PC-9 (cell line): ENCODE results near the gene MAP3K5.

ENCODE experiments used
- EZH2 ChIP-seq: fragments of 200-600 bp; sonication (generic); IDR thresholded peaks from 2 replicates; pipeline ENCODE4 v1.8.0; 2017; ENCODE audit warnings: antibody characterized with exemption, low read depth
- TF ChIP-seq, protein P1 (sequence below): fragments of 200-600 bp; sonication (generic); conservative IDR thresholded peaks from 2 replicates; pipeline ENCODE4 v1.6.1; 2017; ENCODE audit warnings: mixed run types, antibody characterized with exemption, mild to moderate bottlenecking, moderate library complexity

DNA sequence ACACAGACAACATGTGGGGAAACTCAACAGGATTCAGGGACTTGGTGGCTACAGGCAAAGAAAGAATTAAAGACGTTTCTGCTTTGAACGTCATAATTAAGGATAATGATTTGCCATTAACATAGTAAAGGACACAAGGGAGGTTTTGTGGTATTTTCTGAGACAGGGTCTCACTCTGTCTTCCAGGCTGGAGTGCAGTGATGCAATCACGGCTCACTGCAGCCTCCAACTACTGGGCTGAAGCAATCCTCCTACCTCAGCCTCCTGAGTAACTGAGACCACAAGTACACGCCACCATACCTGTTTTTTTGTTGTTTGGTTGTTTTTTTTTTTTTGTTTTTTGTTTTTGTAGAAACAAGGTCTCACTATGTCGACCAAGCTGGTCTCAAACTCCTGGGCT is 62.4 kb downstream of the MAP3K5 start:
- TF ChIP-seq, protein P1, sequence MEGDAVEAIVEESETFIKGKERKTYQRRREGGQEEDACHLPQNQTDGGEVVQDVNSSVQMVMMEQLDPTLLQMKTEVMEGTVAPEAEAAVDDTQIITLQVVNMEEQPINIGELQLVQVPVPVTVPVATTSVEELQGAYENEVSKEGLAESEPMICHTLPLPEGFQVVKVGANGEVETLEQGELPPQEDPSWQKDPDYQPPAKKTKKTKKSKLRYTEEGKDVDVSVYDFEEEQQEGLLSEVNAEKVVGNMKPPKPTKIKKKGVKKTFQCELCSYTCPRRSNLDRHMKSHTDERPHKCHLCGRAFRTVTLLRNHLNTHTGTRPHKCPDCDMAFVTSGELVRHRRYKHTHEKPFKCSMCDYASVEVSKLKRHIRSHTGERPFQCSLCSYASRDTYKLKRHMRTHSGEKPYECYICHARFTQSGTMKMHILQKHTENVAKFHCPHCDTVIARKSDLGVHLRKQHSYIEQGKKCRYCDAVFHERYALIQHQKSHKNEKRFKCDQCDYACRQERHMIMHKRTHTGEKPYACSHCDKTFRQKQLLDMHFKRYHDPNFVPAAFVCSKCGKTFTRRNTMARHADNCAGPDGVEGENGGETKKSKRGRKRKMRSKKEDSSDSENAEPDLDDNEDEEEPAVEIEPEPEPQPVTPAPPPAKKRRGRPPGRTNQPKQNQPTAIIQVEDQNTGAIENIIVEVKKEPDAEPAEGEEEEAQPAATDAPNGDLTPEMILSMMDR, result no peak
- TF ChIP-seq EZH2, result no peak
